Nephron progenitor cell (in vitro differentiated cells): ENCODE data around the gene BCAR1.

Experiments
- DNase-seq: peaks from one replicate; pipeline ENCODE4 v3.0.0; 2021
- H3K27ac Mint-ChIP-seq: 2 replicates; pipeline ENCODE4 v1.8.0; 2021; ENCODE audit warnings: mild to moderate bottlenecking, moderate library complexity, mixed read lengths
- H3K27me3 Mint-ChIP-seq: 2 replicates; pipeline ENCODE4 v1.8.0; 2021; ENCODE audit warnings: mild to moderate bottlenecking, low read depth, mixed read lengths; ENCODE audit not compliant: poor library complexity
- H3K36me3 Mint-ChIP-seq: 2 replicates; pipeline ENCODE4 v1.8.0; 2021; ENCODE audit warnings: low read depth, mixed read lengths
- H3K4me1 Mint-ChIP-seq: 2 replicates; pipeline ENCODE4 v1.8.0; 2021; ENCODE audit warnings: mixed read lengths
- H3K4me3 Mint-ChIP-seq: 2 replicates; pipeline ENCODE4 v1.8.0; 2021; ENCODE audit warnings: mild to moderate bottlenecking, moderate library complexity, mixed read lengths
- H3K9me3 Mint-ChIP-seq: 2 replicates; pipeline ENCODE4 v1.8.0; 2021; ENCODE audit warnings: mild to moderate bottlenecking, moderate library complexity, mixed read lengths
- CTCF ChIP-seq: fragments of 200-600 bp; sonication (generic); IDR thresholded peaks from 2 replicates; pipeline ENCODE4 v1.5.0; 2021; ENCODE audit warnings: antibody characterized with exemption

The BCAR1 gene

GRCh38 chr16:75192606-75193264 lies 58.7 kb downstream of the BCAR1 start:
- TF ChIP-seq CTCF = no peak
- peaks cover 8% of the 10 kb centered on the region for H3K4me1 Mint-ChIP-seq
- no peak for DNase-seq
- peaks cover 11% of the 10 kb centered on the region for H3K9me3 Mint-ChIP-seq
- H3K4me3 Mint-ChIP-seq = no peak overlapping the region
- H3K27me3 Mint-ChIP-seq = peaks cover 17% of the 10 kb centered on the region
- H3K27ac Mint-ChIP-seq = no peak overlapping the region
- H3K36me3 Mint-ChIP-seq = no peaks in the 10 kb centered on the region

- Mint-ChIP-seq H3K9me3 (peaks cover 34% of the 10 kb centered on the region), H3K4me1 (peaks cover 7% of the 10 kb centered on the region), H3K4me3 (no peak overlapping the region), H3K36me3 (peaks cover 4% of the 10 kb centered on the region), H3K27me3 (peaks cover 13% of the 10 kb centered on the region), H3K27ac (no peak overlapping the region)
- no peak for DNase-seq
- no peak for TF ChIP-seq CTCF
Observed at GRCh38 chr16:75189638-75190245, 61.7 kb downstream of the BCAR1 start.

GRCh38 chr16:75188832-75189477 lies 62.5 kb downstream of the BCAR1 start:
- peaks cover 7% of the 10 kb centered on the region for H3K4me1 Mint-ChIP-seq
- no peak for TF ChIP-seq CTCF
- no peak for DNase-seq
- no peak overlapping the region for H3K4me3 Mint-ChIP-seq
- H3K36me3 Mint-ChIP-seq = peaks cover 4% of the 10 kb centered on the region
- peaks cover 13% of the 10 kb centered on the region for H3K27me3 Mint-ChIP-seq
- H3K9me3 Mint-ChIP-seq = peaks cover 38% of the 10 kb centered on the region
- no peak overlapping the region for H3K27ac Mint-ChIP-seq

- Mint-ChIP-seq H3K4me3 (no peak overlapping the region), H3K4me1 (no peaks in the 10 kb centered on the region), H3K9me3 (peaks cover 82% of the 10 kb centered on the region), H3K27me3 (peaks cover 7% of the 10 kb centered on the region), H3K27ac (no peak overlapping the region), H3K36me3 (peaks cover 28% of the 10 kb centered on the region)
- DNase-seq = no peak
- no peak for TF ChIP-seq CTCF
Observed at GRCh38 chr16:75181630-75182029, 69.8 kb downstream of the BCAR1 start.

GRCh38 chr16:75179208-75179607 lies 72.2 kb downstream of the BCAR1 start:
- peaks cover 48% of the 10 kb centered on the region for H3K36me3 Mint-ChIP-seq
- H3K9me3 Mint-ChIP-seq = peaks cover 89% of the 10 kb centered on the region
- H3K27ac Mint-ChIP-seq = no peak overlapping the region
- DNase-seq = no peak
- TF ChIP-seq CTCF = no peak
- H3K4me1 Mint-ChIP-seq = no peaks in the 10 kb centered on the region
- no peak overlapping the region for H3K4me3 Mint-ChIP-seq
- H3K27me3 Mint-ChIP-seq = peaks cover 9% of the 10 kb centered on the region
